NT2/D1 (cell line): ENCODE data around the gene UNC13C.

ENCODE experiments used
- DNase-seq: peaks from one replicate; pipeline ENCODE4 v3.0.0-alpha.2; 2011; ENCODE audit warnings: low read depth, low spot score
- H3K27me3 ChIP-seq: 2 replicates; pipeline ENCODE4 v1.6.0; 2011; ENCODE audit warnings: mild to moderate bottlenecking; ENCODE audit not compliant: insufficient read length, insufficient read depth
- H3K36me3 ChIP-seq: 2 replicates; pipeline ENCODE4 v1.6.1; 2011; ENCODE audit warnings: mild to moderate bottlenecking, low read length, mixed read lengths; ENCODE audit not compliant: insufficient read depth, insufficient read length
- H3K4me1 ChIP-seq: 2 replicates; pipeline ENCODE4 v1.5.1; 2011; ENCODE audit not compliant: insufficient read depth, insufficient read length
- H3K4me3 ChIP-seq: 2 replicates; pipeline ENCODE4 v1.5.1; 2011; ENCODE audit warnings: low read depth; ENCODE audit not compliant: insufficient read length
- H3K9ac ChIP-seq: 2 replicates; pipeline ENCODE4 v1.6.0; 2011; ENCODE audit warnings: low read depth; ENCODE audit not compliant: insufficient read length
- H3K9me3 ChIP-seq: 2 replicates; pipeline ENCODE4 v1.5.1; 2011; ENCODE audit warnings: mild to moderate bottlenecking, low read length; ENCODE audit not compliant: insufficient read depth
- SUZ12 ChIP-seq: IDR thresholded peaks from 2 replicates; pipeline ENCODE4 v1.6.1; 2011; ENCODE audit not compliant: insufficient read length, insufficient read depth; ENCODE audit errors: extremely low read depth
- YY1 ChIP-seq: IDR thresholded peaks from 2 replicates; pipeline ENCODE4 v1.6.1; 2011; ENCODE audit not compliant: insufficient read length, insufficient read depth
- ZNF274 ChIP-seq: IDR thresholded peaks from 2 replicates; pipeline ENCODE4 v1.6.1; 2011; ENCODE audit warnings: mild to moderate bottlenecking, low read depth, low read length

UNC13C gene

GRCh38 chr15:54250326-54250725 lies 272.1 kb downstream of the UNC13C start:
- no peaks in the 10 kb centered on the region for H3K27me3 ChIP-seq
- no peak for TF ChIP-seq YY1
- TF ChIP-seq SUZ12, result no peak
- no peak for TF ChIP-seq ZNF274
- no peaks in the 10 kb centered on the region for H3K9me3 ChIP-seq
- H3K4me1 ChIP-seq, result no peaks in the 10 kb centered on the region
- H3K36me3 ChIP-seq, result no peaks in the 10 kb centered on the region
- no peak for DNase-seq
- no peak overlapping the region for H3K4me3 ChIP-seq
- H3K9ac ChIP-seq, result no peak overlapping the region

GRCh38 chr15:54256190-54256589 lies 277.9 kb downstream of the UNC13C start:
- no peak overlapping the region for H3K4me3 ChIP-seq
- no peak for DNase-seq
- H3K36me3 ChIP-seq, result no peaks in the 10 kb centered on the region
- no peaks in the 10 kb centered on the region for H3K27me3 ChIP-seq
- H3K9ac ChIP-seq, result no peak overlapping the region
- TF ChIP-seq YY1, result no peak
- no peak for TF ChIP-seq ZNF274
- no peak for TF ChIP-seq SUZ12
- no peaks in the 10 kb centered on the region for H3K9me3 ChIP-seq
- H3K4me1 ChIP-seq, result no peaks in the 10 kb centered on the region

DNA sequence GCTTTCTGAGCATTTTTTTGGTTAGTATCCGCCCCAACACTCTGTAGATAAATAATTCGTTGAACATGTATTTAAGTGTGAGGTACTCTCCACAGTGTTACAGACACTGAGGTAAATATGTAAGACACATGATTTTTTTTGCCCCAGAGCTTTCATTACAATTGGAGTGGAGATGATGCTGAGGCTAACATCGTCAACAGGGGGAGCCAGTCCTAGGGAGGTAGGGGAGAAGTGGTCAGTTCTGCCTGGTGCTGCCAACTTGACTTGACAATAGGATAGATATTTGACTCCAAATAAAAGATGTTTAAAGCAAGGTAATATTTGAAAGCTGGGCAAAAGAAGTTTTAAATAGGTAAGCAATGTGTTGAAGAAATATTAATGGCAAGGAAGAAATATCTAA lies 295.7 kb downstream of the UNC13C start:
- Histone ChIP-seq H3K4me3 (no peak overlapping the region), H3K9ac (no peak overlapping the region), H3K9me3 (no peaks in the 10 kb centered on the region), H3K4me1 (no peaks in the 10 kb centered on the region), H3K36me3 (no peaks in the 10 kb centered on the region), H3K27me3 (no peaks in the 10 kb centered on the region)
- DNase-seq, result peak; percentile 32
- TF ChIP-seq ZNF274 (no peak), SUZ12 (no peak), YY1 (no peak)

- TF ChIP-seq SUZ12, result no peak
- no peak for TF ChIP-seq ZNF274
- TF ChIP-seq YY1, result no peak
- no peak overlapping the region for H3K4me3 ChIP-seq
- H3K9ac ChIP-seq, result no peak overlapping the region
- no peaks in the 10 kb centered on the region for H3K36me3 ChIP-seq
- no peak for DNase-seq
- no peaks in the 10 kb centered on the region for H3K4me1 ChIP-seq
- no peaks in the 10 kb centered on the region for H3K27me3 ChIP-seq
- no peaks in the 10 kb centered on the region for H3K9me3 ChIP-seq
Observed at GRCh38 chr15:54277834-54278233, 299.6 kb downstream of the UNC13C start.

DNA sequence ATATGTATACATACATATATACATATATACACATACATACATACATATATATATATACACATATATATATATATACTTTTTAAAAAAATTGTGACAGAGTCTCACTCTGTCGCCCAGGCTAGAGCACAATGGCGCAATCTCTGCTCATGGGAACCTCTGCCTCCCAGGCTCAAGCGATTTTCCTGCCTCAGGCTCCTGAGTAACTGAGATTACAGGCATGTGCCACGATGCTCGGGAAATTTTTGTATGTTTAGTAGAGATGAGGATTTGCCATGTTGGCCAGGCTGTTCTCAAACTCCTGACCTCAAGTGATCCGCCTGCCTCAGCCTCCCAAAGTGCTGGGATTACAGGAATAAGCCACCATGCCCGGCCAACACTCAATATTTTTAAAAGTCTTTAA lies 302.5 kb downstream of the UNC13C start:
- Histone ChIP-seq H3K27me3 (no peaks in the 10 kb centered on the region), H3K9ac (no peak overlapping the region), H3K4me1 (no peaks in the 10 kb centered on the region), H3K9me3 (no peaks in the 10 kb centered on the region), H3K36me3 (no peaks in the 10 kb centered on the region), H3K4me3 (no peak overlapping the region)
- TF ChIP-seq ZNF274, result no peak
- TF ChIP-seq SUZ12, result no peak
- TF ChIP-seq YY1, result no peak
- no peak for DNase-seq

- no peaks in the 10 kb centered on the region for H3K4me1 ChIP-seq
- H3K9ac ChIP-seq, result no peak overlapping the region
- no peaks in the 10 kb centered on the region for H3K9me3 ChIP-seq
- H3K36me3 ChIP-seq, result no peaks in the 10 kb centered on the region
- TF ChIP-seq ZNF274 (no peak), SUZ12 (no peak), YY1 (no peak)
- no peak overlapping the region for H3K4me3 ChIP-seq
- DNase-seq, result no peak
- no peaks in the 10 kb centered on the region for H3K27me3 ChIP-seq
Observed at GRCh38 chr15:54282228-54282836, 304.1 kb downstream of the UNC13C start.

- Histone ChIP-seq H3K4me3 (no peak overlapping the region), H3K27me3 (no peaks in the 10 kb centered on the region), H3K4me1 (no peaks in the 10 kb centered on the region), H3K9me3 (no peaks in the 10 kb centered on the region), H3K36me3 (no peaks in the 10 kb centered on the region), H3K9ac (no peak overlapping the region)
- no peak for TF ChIP-seq SUZ12
- no peak for TF ChIP-seq YY1
- TF ChIP-seq ZNF274, result no peak
- DNase-seq, result no peak
Observed at GRCh38 chr15:54288049-54288448, 309.8 kb downstream of the UNC13C start.
